ENCODE data around the gene POU4F3.
"Not testable (repeated sequence)": the region's sequence is repeated elsewhere in the genome, so short reads cannot be mapped to it uniquely, and the experiment has no call there.

Gene POU4F3

GRCh38 chr5:146338774-146339714 lies at the start of gene POU4F3:
Gene POU4F3 (plus strand): TSS chr5:146338839. CDS start chr5:146339113, 274 bp downstream.
- no peak for DNase-seq

- DNase-seq: no peak
Measured at GRCh38 chr5:146290318-146290717, 48.3 kb upstream of the POU4F3 start.

GRCh38 chr5:146291421-146292074 lies 47.1 kb upstream of the POU4F3 start:
- no peak for DNase-seq

- no peak for DNase-seq
Measured at GRCh38 chr5:146296245-146296644, 42.4 kb upstream of the POU4F3 start.

GRCh38 chr5:146298920-146299319 lies 39.7 kb upstream of the POU4F3 start:
- not testable (repeated sequence) for DNase-seq

- DNase-seq: no peak
Measured at GRCh38 chr5:146301626-146302025, 37.0 kb upstream of the POU4F3 start.

GRCh38 chr5:146302406-146302805 lies 36.2 kb upstream of the POU4F3 start:
- DNase-seq: no peak

GRCh38 chr5:146306838-146307237 lies 31.8 kb upstream of the POU4F3 start:
- DNase-seq: no peak

- DNase-seq: no peak
Measured at GRCh38 chr5:146307796-146308195, 30.8 kb upstream of the POU4F3 start.

GRCh38 chr5:146310540-146310939 lies 28.1 kb upstream of the POU4F3 start:
- no peak for DNase-seq

- DNase-seq: no peak
Measured at GRCh38 chr5:146311278-146311677, 27.4 kb upstream of the POU4F3 start.

- no peak for DNase-seq
Measured at GRCh38 chr5:146313027-146313426, 25.6 kb upstream of the POU4F3 start.

GRCh38 chr5:146321571-146321970 lies 17.1 kb upstream of the POU4F3 start:
- DNase-seq: no peak

GRCh38 chr5:146327257-146327870 lies 11.3 kb upstream of the POU4F3 start:
- no peak for DNase-seq

- no peak for DNase-seq
Measured at GRCh38 chr5:146327989-146328388, 10.7 kb upstream of the POU4F3 start.

- no peak for DNase-seq
Measured at GRCh38 chr5:146329697-146330096, 8.9 kb upstream of the POU4F3 start.

- no peak for DNase-seq
Measured at GRCh38 chr5:146331423-146331822, 7.2 kb upstream of the POU4F3 start.

GRCh38 chr5:146334074-146334533 lies 4.5 kb upstream of the POU4F3 start:
- DNase-seq: no peak

- no peak for DNase-seq
Measured at GRCh38 chr5:146336197-146336596, 2.4 kb upstream of the POU4F3 start.

GRCh38 chr5:146337264-146337904 lies 1.3 kb upstream of the POU4F3 start:
- no peak for DNase-seq

- DNase-seq: no peak
Measured at GRCh38 chr5:146337928-146338327, 711 bp upstream of the POU4F3 start.

GRCh38 chr5:146339715-146340259 lies 1.1 kb downstream of the POU4F3 start:
- DNase-seq: no peak
